Measurements from ENCODE around the gene PRDM1. TPM values are rescaled to one million over a fixed set of nuclear protein-coding genes. Genes with fewer than 3 reads are reported as not detected.

The PRDM1 gene
- total RNA-seq, 1 donor from 2014 or later, result 15.9 TPM

GRCh38 chr6:106064756-106065155 is 21.4 kb upstream of the PRDM1 start:
- no peak for ATAC-seq
- no peak for DNase-seq (ENCODE audit: low spot score)
- intact Hi-C loops (cut with DNase I), result no loop called here

GRCh38 chr6:106066989-106067388 is 19.1 kb upstream of the PRDM1 start:
- DNase-seq (ENCODE audit: low spot score) (no peak), ATAC-seq (no peak)
- intact Hi-C loops (cut with DNase I), result no loop called here

GRCh38 chr6:106069478-106069877 is 16.7 kb upstream of the PRDM1 start:
- intact Hi-C loops (cut with DNase I), result no loop called here
- DNase-seq (ENCODE audit: low spot score) (no peak), ATAC-seq (peak; percentile 83)

- DNase-seq (ENCODE audit: low spot score) (no peak), ATAC-seq (no peak)
- intact Hi-C loops (cut with DNase I), result no loop called here
Observed at GRCh38 chr6:106070636-106071035, 15.5 kb upstream of the PRDM1 start.

- DNase-seq (ENCODE audit: low spot score) (no peak), ATAC-seq (no peak)
- intact Hi-C loops (cut with DNase I), result no loop called here
Observed at GRCh38 chr6:106072501-106073090, 13.5 kb upstream of the PRDM1 start.

GRCh38 chr6:106074146-106074545 is 12.0 kb upstream of the PRDM1 start:
- intact Hi-C loops (cut with DNase I), result no loop called here
- no peak for DNase-seq (ENCODE audit: low spot score)
- ATAC-seq, result no peak

- DNase-seq (ENCODE audit: low spot score) (no peak), ATAC-seq (no peak)
- intact Hi-C loops (cut with DNase I), result no loop called here
Observed at GRCh38 chr6:106076139-106076538, 10.0 kb upstream of the PRDM1 start.

- intact Hi-C loops (cut with DNase I), result no loop called here
- ATAC-seq (no peak), DNase-seq (ENCODE audit: low spot score) (no peak)
Observed at GRCh38 chr6:106077170-106077569, 9.0 kb upstream of the PRDM1 start.

GRCh38 chr6:106077881-106078280 is 8.3 kb upstream of the PRDM1 start:
- intact Hi-C loops (cut with DNase I), result no loop called here
- DNase-seq (ENCODE audit: low spot score) (no peak), ATAC-seq (no peak)

GRCh38 chr6:106079961-106080762 is 6.0 kb upstream of the PRDM1 start:
- no peak for ATAC-seq
- intact Hi-C loops (cut with DNase I), result no loop called here
- no peak for DNase-seq (ENCODE audit: low spot score)

GRCh38 chr6:106080763-106081095 is 5.4 kb upstream of the PRDM1 start:
- no peak for ATAC-seq
- intact Hi-C loops (cut with DNase I), result no loop called here
- DNase-seq (ENCODE audit: low spot score), result no peak

GRCh38 chr6:106081715-106082114 is 4.4 kb upstream of the PRDM1 start:
- intact Hi-C loops (cut with DNase I), result no loop called here
- DNase-seq (ENCODE audit: low spot score), result no peak
- no peak for ATAC-seq

- intact Hi-C loops (cut with DNase I), result no loop called here
- no peak for DNase-seq (ENCODE audit: low spot score)
- no peak for ATAC-seq
Observed at GRCh38 chr6:106082735-106083398, 3.3 kb upstream of the PRDM1 start.

GRCh38 chr6:106083618-106084017 is 2.5 kb upstream of the PRDM1 start:
- intact Hi-C loops (cut with DNase I), result no loop called here
- no peak for ATAC-seq
- DNase-seq (ENCODE audit: low spot score), result no peak

- ATAC-seq (peak; percentile 73), DNase-seq (ENCODE audit: low spot score) (no peak)
- intact Hi-C loops (cut with DNase I), result no loop called here
Observed at GRCh38 chr6:106084106-106084988, 1.8 kb upstream of the PRDM1 start.

GRCh38 chr6:106084989-106085691 is 996 bp upstream of the PRDM1 start:
- intact Hi-C loops (cut with DNase I), result no loop called here
- ATAC-seq, result peak; percentile 37

GRCh38 chr6:106085692-106085983 is 498 bp upstream of the PRDM1 start:
- ATAC-seq (no peak), DNase-seq (ENCODE audit: low spot score) (no peak)
- intact Hi-C loops (cut with DNase I), result no loop called here

More at GRCh38 chr6:106084989-106085691, 996 bp upstream of the PRDM1 start:
- DNase-seq (ENCODE audit: low spot score), result no peak

- ATAC-seq (no peak), DNase-seq (ENCODE audit: low spot score) (no peak)
- intact Hi-C loops (cut with DNase I), result no loop called here
Observed at GRCh38 chr6:106086814-106087175, 659 bp downstream of the PRDM1 start.
